RWPE2 (cell line): ENCODE measurements around the gene LCK.

Source experiments
- ATAC-seq: fragments of 200-7000 bp; cut with Tn5 transposase; 3 replicates; pipeline ENCODE4 v1.9.1; 2021; ENCODE audit warnings: low read depth
- DNase-seq: peaks from one replicate; pipeline ENCODE4 v3.0.0-alpha.2; 2020; ENCODE audit warnings: low spot score
- H3K27ac ChIP-seq: fragments of 450-650 bp; 2 replicates; pipeline ENCODE4 v1.5.1; 2017; ENCODE audit warnings: mild to moderate bottlenecking; ENCODE audit not compliant: poor library complexity, severe bottlenecking
- H3K27me3 ChIP-seq: fragments of 250-450 bp; sonication (Bioruptor Pico); 2 replicates; pipeline ENCODE4 v1.5.1; 2021; ENCODE audit warnings: mild to moderate bottlenecking, moderate library complexity; ENCODE audit not compliant: insufficient read depth, poor library complexity, severe bottlenecking
- H3K36me3 ChIP-seq: fragments of 250-450 bp; sonication (Bioruptor Pico); 2 replicates; pipeline ENCODE4 v1.5.1; 2020; ENCODE audit warnings: low read depth, mild to moderate bottlenecking, moderate library complexity
- H3K4me1 ChIP-seq: fragments of 250-450 bp; sonication (Bioruptor Pico); 2 replicates; pipeline ENCODE4 v1.5.1; 2021; ENCODE audit warnings: mild to moderate bottlenecking, moderate library complexity; ENCODE audit not compliant: insufficient read depth, poor library complexity, severe bottlenecking
- H3K4me3 ChIP-seq: fragments of 250-450 bp; sonication (Bioruptor Pico); 2 replicates; pipeline ENCODE4 v1.5.1; 2021; ENCODE audit warnings: mild to moderate bottlenecking, moderate library complexity; ENCODE audit not compliant: severe bottlenecking
- H3K9me3 ChIP-seq: fragments of 250-450 bp; sonication (Bioruptor Pico); 2 replicates; pipeline ENCODE4 v1.5.1; 2021; ENCODE audit warnings: mild to moderate bottlenecking, moderate library complexity; ENCODE audit not compliant: severe bottlenecking
- CTCF ChIP-seq: fragments of 450-650 bp; IDR thresholded peaks from one replicate; pipeline ENCODE4 v1.5.1; 2017; ENCODE audit warnings: mild to moderate bottlenecking, moderate library complexity; ENCODE audit not compliant: poor library complexity, severe bottlenecking

Gene LCK

GRCh38 chr1:32224285-32224684 lies 26.8 kb upstream of the LCK start:
- H3K4me3 ChIP-seq: no peak overlapping the region
- no peak for TF ChIP-seq CTCF

GRCh38 chr1:32228771-32229170 lies 22.3 kb upstream of the LCK start:
- Histone ChIP-seq H3K36me3 (peaks cover 80% of the 10 kb centered on the region), H3K4me3 (no peak overlapping the region), H3K27ac (no peak overlapping the region), H3K4me1 (peaks cover 5% of the 10 kb centered on the region), H3K27me3 (no peaks in the 10 kb centered on the region), H3K9me3 (no peaks in the 10 kb centered on the region)
- ATAC-seq: no peak
- no peak for TF ChIP-seq CTCF
- DNase-seq: no peak

More at GRCh38 chr1:32224285-32224684, 26.8 kb upstream of the LCK start:
- H3K9me3 ChIP-seq: no peaks in the 10 kb centered on the region
- H3K36me3 ChIP-seq: peaks cover 68% of the 10 kb centered on the region
- no peak for ATAC-seq
- no peaks in the 10 kb centered on the region for H3K27me3 ChIP-seq
- H3K27ac ChIP-seq: no peak overlapping the region
- DNase-seq: no peak
- peaks cover 3% of the 10 kb centered on the region for H3K4me1 ChIP-seq

- TF ChIP-seq CTCF: no peak
- Histone ChIP-seq H3K27me3 (no peaks in the 10 kb centered on the region), H3K4me1 (peaks cover 16% of the 10 kb centered on the region), H3K9me3 (no peaks in the 10 kb centered on the region), H3K36me3 (peaks cover 52% of the 10 kb centered on the region), H3K27ac (no peak overlapping the region), H3K4me3 (no peak overlapping the region)
- ATAC-seq (no peak), DNase-seq (no peak)
Measured at GRCh38 chr1:32231843-32232432, 19.1 kb upstream of the LCK start.

- H3K36me3 ChIP-seq: peaks cover 44% of the 10 kb centered on the region
- TF ChIP-seq CTCF: no peak
- H3K4me3 ChIP-seq: no peak overlapping the region
- H3K4me1 ChIP-seq: peaks cover 16% of the 10 kb centered on the region
- peak overlapping the region; percentile 7 for H3K27ac ChIP-seq
- no peak for ATAC-seq
- DNase-seq: no peak
- H3K9me3 ChIP-seq: no peaks in the 10 kb centered on the region
- no peaks in the 10 kb centered on the region for H3K27me3 ChIP-seq
Measured at GRCh38 chr1:32232558-32233304, 18.3 kb upstream of the LCK start.

GRCh38 chr1:32234792-32235191 lies 16.3 kb upstream of the LCK start:
- Histone ChIP-seq H3K9me3 (no peaks in the 10 kb centered on the region), H3K27ac (peak overlapping the region; percentile 76)

More at GRCh38 chr1:32234792-32235191, 16.3 kb upstream of the LCK start:
- H3K4me3 ChIP-seq: no peak overlapping the region
- no peak for TF ChIP-seq CTCF
- H3K4me1 ChIP-seq: peaks cover 16% of the 10 kb centered on the region
- DNase-seq: no peak
- H3K36me3 ChIP-seq: peaks cover 23% of the 10 kb centered on the region
- ATAC-seq: no peak
- H3K27me3 ChIP-seq: no peaks in the 10 kb centered on the region
